Psoas muscle (tissue), 8 donors: ENCODE data around the gene URB2. TPM values are rescaled to one million over a fixed set of nuclear protein-coding genes. Genes with fewer than 3 reads are reported as not detected.
"Not testable (repeated sequence)": the region's sequence is repeated elsewhere in the genome, so short reads cannot be mapped to it uniquely, and the experiment has no call there.

Experiments used
- ATAC-seq, 4 donors: fragments of 200-7000 bp; cut with Tn5 transposase; one replicate each; pipeline ENCODE4 v1.9.1; 2020; ENCODE audit warnings: moderate library complexity in 3 of 4, mild to moderate bottlenecking in 2 of 4
- DNase-seq, 2 donors: peaks; one replicate each; pipeline ENCODE4 v3.0.0-alpha.2; 2020
- H3K27ac ChIP-seq: fragments of 200-600 bp; one replicate; pipeline ENCODE4 v1.8.0; 2022
- H3K27me3 ChIP-seq, 3 donors: fragments of 200-600 bp in 1 of 3; one replicate each; pipeline versions ENCODE4 v1.6.1 to v1.8.0; 2013 to 2022; ENCODE audit warnings: low read length in 2 of 3, mild to moderate bottlenecking in 2 of 3, moderate library complexity in 1 of 3; ENCODE audit not compliant: insufficient read depth in 3 of 3
- H3K36me3 ChIP-seq, 2 donors: fragments of 200-600 bp in 1 of 2; one replicate each; pipeline versions ENCODE4 v1.6.1 to v1.8.0; 2013 to 2022; ENCODE audit warnings: low read depth in 1 of 2, mild to moderate bottlenecking in 1 of 2, moderate library complexity in 1 of 2; ENCODE audit not compliant: insufficient read depth in 1 of 2
- H3K4me1 ChIP-seq: fragments of 200-600 bp; one replicate; pipeline ENCODE4 v1.8.0; 2022
- H3K4me3 ChIP-seq: fragments of 200-600 bp; one replicate; pipeline ENCODE4 v1.8.0; 2022; ENCODE audit warnings: mild to moderate bottlenecking
- H3K9me3 ChIP-seq: fragments of 200-600 bp; one replicate; pipeline ENCODE4 v1.8.0; 2022
- WGBS, 3 donors: extraction: QIAGEN DNeasy Blood & Tissue Kit; methylation state at CpG; one replicate each; pipeline versions ENCODE4 v1.1.6 to v1.1.7; 2013; 5-methylcytosine and 5-hydroxymethylcytosine counted together
- intact Hi-C, 2 donors: fragments of 100-400 bp; cut with DNase I; formaldehyde crosslinking; loops; one replicate each; pipeline versions ENCODE4 v1.11.0 to v1.14.2; 2022
- polyA plus RNA-seq, 3 donors: library from polyadenylated mRNA; stranded (reverse); fragments of 200-250 nt; gene quantifications; one replicate each; pipeline ENCODE4 v1.2.3, GENCODE V29; 2013
- total RNA-seq, 4 donors: library from RNA; stranded (reverse); fragmentation: NEBNext Ultra II Directional in 2 of 4; extraction: Animal tissue kit (Norgen Biotek cat#: 25700) in 2 of 4; gene quantifications; one replicate each; pipeline versions ENCODE4 v1.2.1 to v1.2.4, GENCODE V29; 2021 to 2023
- TF ChIP-seq, protein P1 (sequence below): fragments of 200-600 bp; IDR thresholded peaks from one replicate; pipeline ENCODE4 v1.8.0; 2022; ENCODE audit warnings: antibody characterized with exemption
- donor health status: healthy with polysubstance abuse.
- donor health status: DM: no; HTN: no; CAD: no; lungs with moderate emphysema.
- donor health status: Bipolar disorder and iron deficiency.
- donor health status: healthy.
- donor health status: DM: yes; HTN: yes; CAD: no.
- donor health status: DM: no; HTN: no; CAD: no.
- donor health status: DM: no; HTN: no; CAD: no.
- donor health status: DM: yes; HTN: yes; CAD: no.

The URB2 gene
- total and polyA plus RNA-seq, 7 donors, result 4.7 to 18.2 (median 10.2) TPM

GRCh38 chr1:229594227-229595008 lies 31.6 kb upstream of the URB2 start:
- Histone ChIP-seq H3K27me3 (no peaks in the 10 kb centered on the region), H3K4me1 (peaks cover 24% of the 10 kb centered on the region), H3K4me3 (no peak overlapping the region), H3K36me3 (peaks cover 0 to 37% of the 10 kb centered on the region in 2 donors), H3K9me3 (no peaks in the 10 kb centered on the region), H3K27ac (no peak overlapping the region)
- intact Hi-C loops, result no loop called here
- 94 to 97% (median 94%) methylated on average over 34 of the region's 34 CpGs for WGBS, 3 donors
- no peak for DNase-seq
- TF ChIP-seq, protein P1, sequence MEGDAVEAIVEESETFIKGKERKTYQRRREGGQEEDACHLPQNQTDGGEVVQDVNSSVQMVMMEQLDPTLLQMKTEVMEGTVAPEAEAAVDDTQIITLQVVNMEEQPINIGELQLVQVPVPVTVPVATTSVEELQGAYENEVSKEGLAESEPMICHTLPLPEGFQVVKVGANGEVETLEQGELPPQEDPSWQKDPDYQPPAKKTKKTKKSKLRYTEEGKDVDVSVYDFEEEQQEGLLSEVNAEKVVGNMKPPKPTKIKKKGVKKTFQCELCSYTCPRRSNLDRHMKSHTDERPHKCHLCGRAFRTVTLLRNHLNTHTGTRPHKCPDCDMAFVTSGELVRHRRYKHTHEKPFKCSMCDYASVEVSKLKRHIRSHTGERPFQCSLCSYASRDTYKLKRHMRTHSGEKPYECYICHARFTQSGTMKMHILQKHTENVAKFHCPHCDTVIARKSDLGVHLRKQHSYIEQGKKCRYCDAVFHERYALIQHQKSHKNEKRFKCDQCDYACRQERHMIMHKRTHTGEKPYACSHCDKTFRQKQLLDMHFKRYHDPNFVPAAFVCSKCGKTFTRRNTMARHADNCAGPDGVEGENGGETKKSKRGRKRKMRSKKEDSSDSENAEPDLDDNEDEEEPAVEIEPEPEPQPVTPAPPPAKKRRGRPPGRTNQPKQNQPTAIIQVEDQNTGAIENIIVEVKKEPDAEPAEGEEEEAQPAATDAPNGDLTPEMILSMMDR, result no peak
- ATAC-seq, result no peak

- DNase-seq, intact Hi-C loops, H3K27me3 ChIP-seq, H3K9me3 ChIP-seq, H3K4me3 ChIP-seq, ATAC-seq, H3K27ac ChIP-seq: not testable (repeated sequence)
- Histone ChIP-seq H3K36me3 (peaks cover 5 to 51% of the 10 kb centered on the region in 2 donors), H3K4me1 (peaks cover 24% of the 10 kb centered on the region)
- 97 to 99% (median 99%) methylated on average over 7 of the region's 7 CpGs for WGBS, 3 donors
Observed at GRCh38 chr1:229595876-229596275, 30.2 kb upstream of the URB2 start.

GRCh38 chr1:229596925-229597699 lies 28.9 kb upstream of the URB2 start:
- H3K9me3 ChIP-seq, result no peaks in the 10 kb centered on the region
- peaks cover 24% of the 10 kb centered on the region for H3K4me1 ChIP-seq
- H3K27ac ChIP-seq, result peak overlapping the region; percentile 84
- 9 to 13% (median 12%) methylated on average over 7 of the region's 7 CpGs for WGBS, 3 donors
- TF ChIP-seq, protein P1, result peak; percentile 23
- intact Hi-C loops, result no loop called here
- H3K4me3 ChIP-seq, result peak overlapping the region; percentile 13
- ATAC-seq, result peak; percentile 94 to 97 (median 95)
- peak; percentile 66 to 76 for DNase-seq
- no peaks in the 10 kb centered on the region for H3K27me3 ChIP-seq
- peaks cover 5 to 56% of the 10 kb centered on the region in 2 donors for H3K36me3 ChIP-seq

DNA sequence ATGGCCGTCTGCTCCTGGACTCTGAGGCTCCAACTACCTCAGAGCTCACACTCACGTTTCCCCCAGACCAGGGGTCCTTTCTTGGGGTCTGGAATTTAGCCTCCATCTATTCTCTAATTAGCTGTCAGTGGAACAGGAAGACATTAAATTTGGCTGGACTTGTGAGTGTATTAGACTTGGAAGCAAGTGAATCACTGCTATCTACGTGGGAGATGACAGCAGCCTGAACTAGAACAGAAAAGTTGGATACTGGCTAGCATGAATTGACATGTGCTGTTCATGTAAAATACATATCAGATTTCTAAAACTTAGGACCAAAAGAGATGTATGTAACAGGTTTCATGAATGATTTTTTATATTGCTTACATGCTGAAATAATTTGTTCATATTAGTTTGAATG lies 28.2 kb upstream of the URB2 start:
- WGBS, 3 donors, result 25 to 49% (median 38%) methylated on average over 3 of the region's 3 CpGs
- DNase-seq (no peak), ATAC-seq (peak; percentile 52 to 82 (median 69))
- intact Hi-C loops, result no loop called here
- Histone ChIP-seq H3K4me1 (peaks cover 24% of the 10 kb centered on the region), H3K36me3 (peaks cover 5 to 56% of the 10 kb centered on the region in 2 donors), H3K27me3 (no peaks in the 10 kb centered on the region), H3K9me3 (no peaks in the 10 kb centered on the region), H3K27ac (peak overlapping the region; percentile 84), H3K4me3 (peak overlapping the region; percentile 13)
- TF ChIP-seq, protein P1, result no peak
